Raji (cell line): ENCODE measurements around the gene GIGYF2.

Source experiments
- POLR2A ChIP-seq: IDR thresholded peaks from 2 replicates; pipeline ENCODE4 v1.6.1; 2011; ENCODE audit warnings: low read depth, low read length, control low read depth; ENCODE audit not compliant: insufficient read depth

Gene GIGYF2

DNA sequence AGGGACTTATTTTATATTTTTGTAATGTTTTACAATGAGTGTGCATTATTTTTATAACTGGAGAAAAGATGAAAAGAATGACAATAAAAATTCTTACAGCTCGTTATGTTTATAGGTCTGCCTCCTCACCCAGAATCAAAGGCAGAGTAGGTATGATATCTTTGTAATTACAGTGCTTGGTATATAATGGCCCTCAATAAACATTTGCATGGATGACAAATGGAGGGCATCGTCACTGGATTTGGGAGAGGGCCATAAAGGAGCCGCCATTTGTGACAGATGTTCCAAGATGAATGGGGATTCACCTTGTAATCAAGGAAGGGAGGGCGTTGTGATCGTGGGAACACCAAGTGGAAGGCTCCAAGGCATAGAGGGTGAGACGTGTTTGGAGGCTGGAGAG lies 22.6 kb upstream of the GIGYF2 start:
- TF ChIP-seq POLR2A: no peak

GRCh38 chr2:232675381-232675780 lies 21.8 kb upstream of the GIGYF2 start:
- TF ChIP-seq POLR2A: no peak

DNA sequence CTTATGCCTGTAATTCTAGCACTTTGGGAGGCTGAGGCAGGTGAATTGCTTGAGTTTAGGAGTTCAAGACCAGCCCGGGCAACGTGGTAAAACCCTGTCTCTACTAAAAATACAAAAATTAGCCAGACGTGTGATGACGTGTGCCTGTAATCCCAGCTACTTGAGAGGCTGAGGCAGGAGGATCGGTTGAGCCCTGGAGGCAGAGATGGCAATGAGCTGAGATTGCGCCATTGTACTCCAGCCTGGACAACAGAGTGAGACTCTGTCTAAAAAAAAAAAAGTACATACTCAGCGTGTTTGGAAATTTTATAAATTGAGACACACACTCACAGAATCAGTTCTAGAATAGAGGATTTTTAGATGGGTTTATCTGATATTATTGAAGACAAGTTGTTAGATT lies 17.1 kb upstream of the GIGYF2 start:
- TF ChIP-seq POLR2A: no peak

DNA sequence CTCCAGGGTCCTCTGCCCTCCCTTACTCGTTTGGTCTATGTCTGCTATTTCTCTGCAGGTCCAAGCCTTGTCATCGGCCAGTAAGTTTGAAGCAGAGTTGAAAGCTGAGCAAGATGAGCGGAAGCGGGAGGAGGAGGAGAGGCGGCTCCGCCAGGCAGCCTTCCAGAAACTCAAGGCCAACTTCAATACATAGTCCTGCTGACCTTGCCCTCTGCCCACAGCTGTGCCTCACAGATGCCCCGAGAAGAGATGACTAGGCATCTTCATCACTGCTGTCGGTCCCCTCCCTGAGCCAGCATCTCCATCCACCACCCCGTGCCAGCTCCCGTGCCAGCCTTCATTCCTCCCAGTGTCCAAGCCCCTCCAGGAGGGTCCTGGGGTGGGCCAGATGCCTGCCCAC lies 15.6 kb upstream of the GIGYF2 start:
- no peak for TF ChIP-seq POLR2A

DNA sequence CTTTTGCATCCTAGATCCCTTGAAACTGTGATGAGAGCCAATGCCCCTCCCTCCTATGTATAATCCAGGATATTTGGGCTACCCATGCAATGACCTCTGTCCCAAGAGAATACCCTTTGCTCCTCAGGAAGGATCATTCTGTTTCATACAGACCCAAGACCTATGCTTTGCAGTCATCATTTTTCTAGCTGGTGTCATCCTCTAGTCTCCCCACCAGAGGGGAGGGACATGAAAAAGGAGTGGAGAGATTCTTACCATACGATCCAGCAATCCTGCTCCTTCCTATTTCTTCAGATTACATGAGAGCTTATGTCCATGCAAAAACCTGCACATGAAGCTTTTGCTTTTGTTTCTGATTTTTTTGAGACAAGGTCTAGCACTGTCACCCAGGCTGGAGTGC lies 13.8 kb upstream of the GIGYF2 start:
- TF ChIP-seq POLR2A: no peak

DNA sequence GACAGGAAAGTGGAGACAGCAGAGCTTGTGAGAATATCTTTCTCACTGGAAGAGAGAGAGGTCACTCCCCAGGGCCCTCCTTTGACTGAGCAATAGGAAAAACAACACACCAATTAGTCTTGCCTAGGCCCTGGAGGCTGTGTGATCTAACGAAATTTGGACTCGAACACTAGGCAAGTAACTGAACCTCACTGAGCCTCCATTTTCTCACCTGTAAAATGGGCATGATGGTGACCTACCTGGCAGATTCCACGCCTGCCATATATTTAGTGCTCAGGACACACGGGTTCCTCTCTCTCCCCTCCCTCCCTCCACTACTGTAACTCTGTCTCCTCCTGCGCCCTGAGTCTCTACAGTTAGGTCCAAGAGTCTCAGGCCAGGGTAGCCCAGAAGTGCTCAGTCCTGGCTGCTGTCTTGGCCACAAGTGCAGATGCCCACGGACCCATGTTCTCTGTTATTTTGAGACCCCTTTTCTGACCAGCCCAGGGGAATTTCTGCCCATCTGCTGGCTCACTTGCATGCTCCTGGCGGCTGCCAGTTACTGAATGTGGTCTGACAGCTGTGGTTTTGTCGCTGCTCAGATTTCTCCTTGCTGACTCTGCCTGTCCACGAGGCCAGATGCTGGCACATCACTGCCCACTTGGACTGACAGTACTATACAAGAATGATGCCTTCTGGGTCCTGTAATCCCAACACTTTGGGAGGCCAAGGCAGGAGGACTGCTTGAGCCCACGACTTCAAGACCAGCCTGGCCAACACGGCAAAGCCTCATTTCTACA lies 9.6 kb upstream of the GIGYF2 start:
- no peak for TF ChIP-seq POLR2A

GRCh38 chr2:232688201-232688600 lies 8.9 kb upstream of the GIGYF2 start:
- no peak for TF ChIP-seq POLR2A

GRCh38 chr2:232689152-232689910 lies 7.8 kb upstream of the GIGYF2 start:
- TF ChIP-seq POLR2A: no peak

DNA sequence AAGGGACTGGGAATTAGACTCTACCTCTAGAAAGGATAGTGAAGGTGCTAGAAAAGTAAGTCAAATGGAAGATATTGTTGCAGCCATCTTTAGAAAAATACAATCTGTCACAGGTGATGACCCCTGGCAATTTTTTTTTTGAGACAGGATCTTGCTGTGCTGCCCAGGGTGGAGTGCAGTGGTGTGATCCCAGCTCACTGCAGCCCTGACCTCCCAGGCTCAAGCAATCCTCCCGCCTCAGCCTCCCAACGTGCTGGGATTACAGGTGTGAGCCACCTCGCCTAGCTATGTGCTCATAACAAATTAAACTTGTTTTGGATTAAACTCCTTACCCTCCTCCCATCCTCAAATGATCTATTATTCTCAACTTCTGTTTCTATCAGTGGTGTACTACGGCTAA lies 3.8 kb upstream of the GIGYF2 start:
- no peak for TF ChIP-seq POLR2A

DNA sequence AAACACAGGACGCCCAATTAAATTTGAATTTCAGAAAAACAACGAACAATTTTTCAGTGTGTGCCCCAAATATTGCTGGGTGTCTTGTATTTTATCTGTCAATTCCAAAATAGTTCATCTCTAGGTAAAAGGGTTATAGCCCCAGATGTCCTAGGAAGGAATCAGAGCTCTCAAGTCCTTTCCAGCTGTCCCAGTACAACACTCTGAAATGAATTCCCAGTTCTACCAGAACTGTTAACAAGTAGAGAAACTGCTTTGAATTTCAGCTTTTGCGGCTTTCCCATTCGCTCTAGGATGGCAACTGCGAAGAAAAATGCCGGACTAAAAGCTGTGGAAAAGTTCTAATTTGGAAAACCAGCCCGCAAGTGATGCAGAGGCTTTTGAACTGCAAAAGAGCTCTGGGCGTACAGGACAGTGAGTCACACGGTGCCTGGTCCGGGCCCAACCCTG lies 497 bp upstream of the GIGYF2 start:
- no peak for TF ChIP-seq POLR2A

GRCh38 chr2:232697807-232698110 lies 628 bp downstream of the GIGYF2 start:
- no peak for TF ChIP-seq POLR2A

DNA sequence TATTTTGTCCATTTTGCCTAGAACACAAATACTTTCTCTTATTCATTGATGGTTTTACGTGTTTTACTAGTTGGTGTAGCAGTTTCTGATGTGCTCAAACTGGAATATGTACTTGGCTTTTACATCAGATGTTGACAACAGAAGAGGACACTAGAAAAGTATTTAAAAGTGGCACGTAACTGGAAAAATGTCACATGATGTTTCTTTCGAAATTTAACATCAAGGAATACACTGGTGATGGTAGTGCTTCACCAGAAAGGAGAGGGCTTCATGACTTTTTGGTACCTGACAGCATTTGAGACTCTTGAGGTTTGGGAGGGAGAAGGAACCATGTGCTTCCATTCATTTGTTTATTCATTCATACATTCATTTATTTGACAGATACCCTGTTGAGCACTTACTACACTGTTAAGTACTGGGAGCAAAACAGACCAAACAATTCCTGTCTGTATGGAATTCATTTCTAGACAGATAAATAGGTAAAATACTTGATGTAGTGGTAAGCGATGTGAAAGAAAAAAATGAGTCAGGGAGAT lies 1.5 kb downstream of the GIGYF2 start:
- no peak for TF ChIP-seq POLR2A

- TF ChIP-seq POLR2A: no peak
Observed at GRCh38 chr2:232699110-232699509, 2.0 kb downstream of the GIGYF2 start.

DNA sequence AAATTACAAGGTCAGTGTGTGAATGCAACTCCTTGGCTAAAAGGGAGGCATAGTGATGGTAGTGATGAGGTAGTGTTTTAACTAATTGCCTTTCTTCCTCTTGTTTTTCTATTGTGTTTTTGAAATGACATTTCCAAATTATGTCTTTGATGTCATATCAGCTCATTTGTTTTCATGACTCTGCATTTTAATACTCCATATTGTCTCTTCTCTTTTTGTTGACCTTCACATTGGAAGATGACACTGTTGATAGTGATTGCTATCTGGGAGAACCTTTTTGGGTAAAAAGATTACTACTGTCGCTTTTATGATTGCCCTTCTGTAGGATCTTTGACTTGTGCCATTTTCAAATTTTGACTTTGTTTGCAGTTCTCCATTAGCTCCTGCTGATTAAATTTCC lies 3.0 kb downstream of the GIGYF2 start:
- TF ChIP-seq POLR2A: no peak

DNA sequence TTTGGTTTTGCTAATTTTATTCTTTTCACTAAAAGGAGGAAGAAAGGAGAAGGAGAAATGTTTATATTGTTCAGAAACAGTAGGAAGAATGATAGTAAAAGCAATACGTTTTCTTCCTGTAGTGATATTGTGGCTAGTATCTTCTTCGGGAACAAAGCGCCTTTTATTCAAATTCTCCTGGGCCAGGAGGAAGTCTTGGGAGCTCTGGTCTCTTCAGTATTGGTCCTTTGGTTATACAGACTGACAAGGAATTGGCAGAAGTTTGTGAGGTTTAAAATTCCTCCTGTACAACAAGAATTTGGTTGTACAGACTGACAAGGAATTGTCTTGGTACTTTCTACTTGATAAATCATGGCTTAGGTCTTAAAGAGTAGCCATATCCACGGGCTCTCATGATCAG lies 9.9 kb downstream of the GIGYF2 start:
- no peak for TF ChIP-seq POLR2A

- TF ChIP-seq POLR2A: no peak
Observed at GRCh38 chr2:232713505-232713904, 16.4 kb downstream of the GIGYF2 start.
